Measurements from ENCODE around the gene GADD45A.
A peak's percentile ranks its signal among the peaks of the same experiment; 100 is the strongest.

GADD45A gene

GRCh38 chr1:67646145-67647035 lies 38.6 kb upstream of the GADD45A start:
- Histone ChIP-seq H3K4me3 (ENCODE audit: low read depth, low read length) (no peak overlapping the region), H3K27me3 (replicated peaks) (no peaks in the 10 kb centered on the region), H3K36me3 (replicated peaks) (no peaks in the 10 kb centered on the region), H3K27ac (no peak overlapping the region)
- TF ChIP-seq, protein P1, sequence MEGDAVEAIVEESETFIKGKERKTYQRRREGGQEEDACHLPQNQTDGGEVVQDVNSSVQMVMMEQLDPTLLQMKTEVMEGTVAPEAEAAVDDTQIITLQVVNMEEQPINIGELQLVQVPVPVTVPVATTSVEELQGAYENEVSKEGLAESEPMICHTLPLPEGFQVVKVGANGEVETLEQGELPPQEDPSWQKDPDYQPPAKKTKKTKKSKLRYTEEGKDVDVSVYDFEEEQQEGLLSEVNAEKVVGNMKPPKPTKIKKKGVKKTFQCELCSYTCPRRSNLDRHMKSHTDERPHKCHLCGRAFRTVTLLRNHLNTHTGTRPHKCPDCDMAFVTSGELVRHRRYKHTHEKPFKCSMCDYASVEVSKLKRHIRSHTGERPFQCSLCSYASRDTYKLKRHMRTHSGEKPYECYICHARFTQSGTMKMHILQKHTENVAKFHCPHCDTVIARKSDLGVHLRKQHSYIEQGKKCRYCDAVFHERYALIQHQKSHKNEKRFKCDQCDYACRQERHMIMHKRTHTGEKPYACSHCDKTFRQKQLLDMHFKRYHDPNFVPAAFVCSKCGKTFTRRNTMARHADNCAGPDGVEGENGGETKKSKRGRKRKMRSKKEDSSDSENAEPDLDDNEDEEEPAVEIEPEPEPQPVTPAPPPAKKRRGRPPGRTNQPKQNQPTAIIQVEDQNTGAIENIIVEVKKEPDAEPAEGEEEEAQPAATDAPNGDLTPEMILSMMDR (IDR thresholded peaks at IDR 0.05; ENCODE audit: low read depth, low read length, missing control alignments): no peak
- in situ Hi-C loops (cut with HindIII; ENCODE audit: low pct_ligation_motif_present, low sequenced_read_pairs): no loop called here
- peak; percentile 7 for DNase-seq

- TF ChIP-seq, protein P1 (IDR thresholded peaks at IDR 0.05; ENCODE audit: low read depth, low read length, missing control alignments): no peak
- in situ Hi-C loops (cut with HindIII; ENCODE audit: low pct_ligation_motif_present, low sequenced_read_pairs): no loop called here
- Histone ChIP-seq H3K4me3 (ENCODE audit: low read depth, low read length) (no peak overlapping the region), H3K27ac (no peak overlapping the region), H3K27me3 (replicated peaks) (no peaks in the 10 kb centered on the region), H3K36me3 (replicated peaks) (no peaks in the 10 kb centered on the region)
- no peak for DNase-seq
These were observed 37.8 kb upstream of the GADD45A start for GRCh38 chr1:67647036-67647798.

DNA sequence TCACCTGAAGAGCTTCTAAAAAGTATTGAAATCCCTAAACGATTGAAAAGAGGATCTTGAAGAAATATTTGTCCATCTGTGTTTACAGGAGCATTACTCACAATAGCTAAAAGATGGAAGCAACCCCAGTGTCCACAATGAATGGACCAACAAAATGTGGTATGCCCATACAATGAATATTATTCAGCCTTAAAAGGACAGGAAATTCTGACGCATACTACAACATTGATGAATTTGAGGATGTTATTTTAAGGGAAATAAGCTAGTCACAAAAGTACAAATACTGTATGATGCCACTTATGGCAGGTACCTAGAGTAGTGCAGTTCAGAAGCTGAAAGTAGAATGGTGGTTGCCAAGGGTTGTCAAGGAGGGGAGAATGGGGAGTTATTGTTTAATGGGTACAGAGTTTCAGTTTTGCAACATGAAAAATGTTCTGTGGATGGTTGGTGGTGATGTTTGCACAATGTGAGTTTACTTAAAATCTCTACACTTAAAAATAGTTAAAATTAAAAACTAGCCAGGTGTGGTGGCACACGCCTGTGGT lies 37.1 kb upstream of the GADD45A start:
- Histone ChIP-seq H3K4me3 (ENCODE audit: low read depth, low read length) (no peak overlapping the region), H3K36me3 (replicated peaks) (no peaks in the 10 kb centered on the region), H3K27me3 (replicated peaks) (no peaks in the 10 kb centered on the region), H3K27ac (no peak overlapping the region)
- TF ChIP-seq, protein P1 (IDR thresholded peaks at IDR 0.05; ENCODE audit: low read depth, low read length, missing control alignments): no peak
- DNase-seq: no peak
- in situ Hi-C loops (cut with HindIII; ENCODE audit: low pct_ligation_motif_present, low sequenced_read_pairs): no loop called here

DNA sequence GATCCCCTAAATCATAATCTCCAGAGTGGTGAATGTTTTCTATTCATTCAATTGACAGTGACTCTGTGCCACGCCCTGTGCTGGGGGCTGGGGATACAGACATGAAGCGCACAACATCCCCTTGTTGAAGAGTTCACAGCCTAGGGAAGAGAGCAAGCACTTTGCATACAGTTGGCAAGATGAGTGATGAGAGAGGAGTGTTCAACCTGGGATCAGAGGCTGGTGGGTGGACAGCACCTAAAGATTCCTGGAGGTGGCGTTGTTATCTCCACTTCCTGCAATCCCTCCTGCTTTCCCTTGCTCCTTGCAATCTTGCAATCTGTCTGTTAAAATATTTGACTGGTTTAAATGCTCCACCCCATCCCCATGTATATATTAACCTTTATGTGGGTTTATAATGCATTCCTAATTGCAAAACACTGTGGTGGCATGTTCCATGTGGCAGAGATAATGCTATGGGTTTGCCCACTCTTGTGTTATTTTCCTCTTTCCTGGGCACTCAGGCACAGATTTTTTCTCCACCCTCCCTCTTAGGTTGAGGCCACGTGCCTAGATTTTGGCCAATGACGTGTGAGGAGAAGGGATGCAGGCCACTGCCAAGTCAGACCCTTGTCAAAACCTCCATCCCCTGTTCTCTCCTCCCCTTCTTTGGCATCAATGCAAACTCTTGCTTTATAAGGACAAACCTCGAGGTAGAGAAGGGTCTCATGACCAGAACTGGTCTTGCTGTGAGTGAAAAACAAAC lies 36.2 kb upstream of the GADD45A start:
- H3K27me3 ChIP-seq (replicated peaks): no peaks in the 10 kb centered on the region
- DNase-seq: no peak
- H3K36me3 ChIP-seq (replicated peaks): no peaks in the 10 kb centered on the region
- TF ChIP-seq, protein P1 (IDR thresholded peaks at IDR 0.05; ENCODE audit: low read depth, low read length, missing control alignments): no peak
- H3K27ac ChIP-seq: no peak overlapping the region
- H3K4me3 ChIP-seq (ENCODE audit: low read depth, low read length): no peak overlapping the region
- in situ Hi-C loops (cut with HindIII; ENCODE audit: low pct_ligation_motif_present, low sequenced_read_pairs): no loop called here

- in situ Hi-C loops (cut with HindIII; ENCODE audit: low pct_ligation_motif_present, low sequenced_read_pairs): no loop called here
- Histone ChIP-seq H3K4me3 (ENCODE audit: low read depth, low read length) (no peak overlapping the region), H3K27ac (no peak overlapping the region), H3K27me3 (replicated peaks) (no peaks in the 10 kb centered on the region), H3K36me3 (replicated peaks) (no peaks in the 10 kb centered on the region)
- no peak for DNase-seq
- TF ChIP-seq, protein P1 (IDR thresholded peaks at IDR 0.05; ENCODE audit: low read depth, low read length, missing control alignments): no peak
These were observed 34.9 kb upstream of the GADD45A start for GRCh38 chr1:67650061-67650460.

All from brain microvascular endothelial cell (primary cell).